GM10847 (cell line): ENCODE results near the gene CEP41.

Source experiments
- POLR2A ChIP-seq: IDR thresholded peaks from 2 replicates; pipeline ENCODE4 v1.6.1; 2011; ENCODE audit not compliant: insufficient read length; ENCODE audit errors: extremely low read depth

Gene CEP41

DNA sequence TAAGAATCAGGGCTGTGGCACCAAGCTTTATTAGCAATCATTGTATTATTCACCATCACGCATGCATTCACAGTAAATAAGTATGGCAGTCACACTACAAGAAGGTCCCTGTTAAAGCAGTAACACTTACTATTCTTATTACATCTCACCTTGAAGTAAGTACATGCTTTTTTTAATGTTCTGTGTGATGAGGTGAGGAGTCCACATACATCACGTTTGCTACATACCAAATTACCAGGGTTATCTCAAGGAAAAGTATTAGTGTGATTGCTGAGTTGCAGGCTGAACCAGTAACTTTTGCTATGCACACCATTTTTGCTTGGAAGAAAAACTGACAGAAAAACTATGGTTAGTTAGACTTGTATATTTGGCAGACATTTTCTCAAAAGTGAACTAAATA lies 35.8 kb downstream of the CEP41 start:
- no peak for TF ChIP-seq POLR2A

DNA sequence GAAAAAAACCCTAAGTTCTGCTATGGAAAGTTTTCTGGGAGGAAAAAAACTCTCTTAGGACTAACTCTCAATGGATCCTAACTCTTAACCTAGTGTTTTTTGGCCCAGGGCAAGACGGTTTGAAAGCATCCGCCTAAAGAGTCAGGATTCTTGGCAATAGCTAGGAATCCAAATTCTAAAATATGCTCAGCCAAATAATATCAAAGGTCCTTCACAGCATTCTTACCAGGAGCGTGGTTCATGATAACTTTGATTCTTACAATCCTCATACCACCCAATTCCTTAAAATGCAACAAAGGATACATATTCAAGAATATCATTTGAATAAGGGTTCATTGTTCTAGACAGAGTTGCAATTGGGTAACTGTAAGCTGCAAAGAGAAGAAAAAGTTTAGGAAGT lies 39.2 kb downstream of the CEP41 start:
- TF ChIP-seq POLR2A, result no peak

DNA sequence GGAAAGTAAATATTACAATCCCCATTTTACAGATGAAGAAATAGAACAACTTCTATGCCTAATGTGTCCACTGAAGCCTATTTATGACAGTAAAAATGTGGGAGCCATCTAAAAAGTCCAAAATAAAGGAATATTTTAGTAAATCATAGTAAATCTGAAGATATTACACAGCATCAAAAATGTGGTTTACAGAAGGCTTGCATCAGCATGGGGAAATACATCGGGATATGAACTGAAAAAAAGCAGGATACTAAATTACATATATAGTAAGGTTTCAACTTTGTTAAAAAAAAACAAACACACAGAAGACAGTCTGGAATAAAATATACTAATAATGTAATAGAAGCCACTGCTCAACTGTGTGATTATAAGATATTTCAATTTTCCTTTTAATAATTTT lies 39.7 kb downstream of the CEP41 start:
- no peak for TF ChIP-seq POLR2A

DNA sequence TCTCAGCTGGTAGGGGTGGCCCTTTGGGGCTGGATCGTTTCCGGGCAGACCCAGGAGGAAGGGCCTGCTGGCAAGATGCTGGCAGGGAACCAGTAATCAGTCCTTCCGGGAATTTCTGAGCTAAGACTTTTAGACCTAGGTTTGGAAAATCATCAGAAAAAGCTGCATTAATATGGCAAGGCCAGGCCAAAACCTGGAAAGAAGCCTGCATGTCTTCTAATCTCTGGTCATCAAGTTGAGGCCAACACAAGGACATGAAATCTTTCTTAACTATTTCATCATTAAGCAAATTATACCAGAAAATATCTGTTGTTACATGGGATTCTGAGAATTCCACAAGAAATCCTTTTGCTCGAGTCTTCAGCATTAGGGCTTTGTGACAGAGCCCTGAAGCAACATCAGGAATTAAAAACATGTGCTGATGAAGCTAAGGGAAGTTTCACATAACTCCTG lies 40.7 kb downstream of the CEP41 start:
- TF ChIP-seq POLR2A, result no peak

DNA sequence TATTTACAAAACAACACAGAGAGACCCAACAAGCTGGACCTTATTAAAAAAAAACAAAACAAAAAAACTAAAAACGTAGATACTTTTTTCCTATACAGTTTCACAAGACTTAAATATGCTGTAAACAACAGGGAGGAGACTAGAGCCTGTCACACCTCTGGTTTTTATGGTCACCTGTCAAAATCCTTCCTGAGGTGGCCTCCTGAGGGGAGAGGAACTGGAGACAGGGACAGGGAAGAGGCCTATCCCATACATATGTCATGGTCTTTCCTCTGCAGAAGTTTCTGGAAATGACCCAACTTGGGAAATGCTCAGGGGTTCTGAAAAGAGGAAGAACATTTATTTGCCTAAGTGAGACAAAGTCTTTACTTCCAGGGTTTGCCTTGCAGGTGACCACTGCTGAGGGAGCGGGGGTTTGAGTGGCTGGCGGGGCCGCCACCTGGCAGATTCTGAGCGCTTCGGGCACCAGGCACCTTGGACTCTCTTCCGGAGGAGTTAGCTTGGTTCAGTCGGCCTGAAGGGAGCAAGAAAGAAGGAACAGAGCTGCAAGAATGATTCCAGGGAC lies 42.2 kb downstream of the CEP41 start:
- TF ChIP-seq POLR2A, result no peak

DNA sequence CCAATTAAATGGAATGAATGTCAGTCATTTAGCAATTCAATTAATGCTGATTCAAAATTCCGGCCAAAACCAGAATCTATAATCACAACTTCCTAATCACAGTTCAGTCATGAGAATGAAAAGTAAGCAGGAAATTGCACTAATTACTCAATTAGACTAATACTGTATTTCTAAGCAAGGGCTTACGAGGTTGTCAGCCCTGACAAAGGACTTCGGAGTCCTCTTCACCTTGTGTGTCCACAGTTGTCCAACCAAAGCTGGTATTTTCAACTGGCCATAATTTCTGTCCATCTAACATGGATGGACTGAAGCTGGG lies 43.1 kb downstream of the CEP41 start:
- no peak for TF ChIP-seq POLR2A

DNA sequence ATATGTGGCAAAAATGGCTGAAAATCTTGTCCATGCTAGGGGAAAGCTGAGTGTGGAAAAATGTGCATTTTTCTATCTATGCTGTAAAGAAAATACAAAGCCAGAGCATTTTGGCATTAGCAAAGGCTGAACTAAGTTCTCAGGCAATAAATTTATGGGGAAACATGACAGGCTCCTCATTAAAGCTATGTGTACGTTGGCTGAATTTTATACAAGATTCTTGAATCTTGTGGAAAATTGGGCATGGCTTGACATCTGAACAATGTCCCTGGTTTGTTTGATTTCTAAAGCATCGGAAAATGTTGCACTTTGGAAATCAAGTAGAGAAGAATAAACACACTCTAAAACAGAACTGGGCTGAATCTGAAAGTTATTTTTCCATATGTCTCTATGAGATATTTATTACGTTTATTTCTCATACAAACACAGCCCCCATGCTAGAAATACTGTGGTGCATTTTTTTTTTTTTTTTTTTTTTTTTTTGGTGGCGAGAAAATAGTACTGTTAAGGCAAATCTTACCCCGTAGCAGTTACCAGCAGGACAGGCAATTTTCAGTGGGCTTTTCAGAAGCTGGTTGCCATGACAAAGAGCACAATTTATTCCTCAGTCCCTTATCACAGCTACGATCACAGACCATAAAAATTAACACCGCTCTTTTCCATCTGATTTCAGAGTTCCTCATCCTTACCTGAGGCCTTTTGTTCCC lies 43.6 kb downstream of the CEP41 start:
- TF ChIP-seq POLR2A, result no peak

DNA sequence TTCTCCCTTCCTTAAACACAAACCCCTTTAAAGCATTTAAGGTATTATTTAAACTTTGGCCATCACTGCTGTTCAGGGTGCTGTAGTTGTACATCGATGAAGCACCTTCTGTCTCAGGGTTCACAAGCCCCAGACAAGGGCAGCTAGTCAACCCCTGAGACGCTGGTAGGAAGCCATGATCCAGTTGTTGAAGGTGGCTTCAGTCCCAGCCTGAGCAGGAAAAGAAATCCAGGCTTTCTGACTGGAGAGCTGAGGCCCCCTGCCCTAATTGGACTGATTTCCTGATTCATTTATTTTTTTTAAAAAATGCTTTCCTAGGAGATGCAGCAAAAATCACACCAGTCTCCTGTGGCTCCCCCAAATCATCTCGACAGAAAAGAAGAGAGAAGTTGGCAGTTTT lies 44.7 kb downstream of the CEP41 start:
- TF ChIP-seq POLR2A, result no peak

DNA sequence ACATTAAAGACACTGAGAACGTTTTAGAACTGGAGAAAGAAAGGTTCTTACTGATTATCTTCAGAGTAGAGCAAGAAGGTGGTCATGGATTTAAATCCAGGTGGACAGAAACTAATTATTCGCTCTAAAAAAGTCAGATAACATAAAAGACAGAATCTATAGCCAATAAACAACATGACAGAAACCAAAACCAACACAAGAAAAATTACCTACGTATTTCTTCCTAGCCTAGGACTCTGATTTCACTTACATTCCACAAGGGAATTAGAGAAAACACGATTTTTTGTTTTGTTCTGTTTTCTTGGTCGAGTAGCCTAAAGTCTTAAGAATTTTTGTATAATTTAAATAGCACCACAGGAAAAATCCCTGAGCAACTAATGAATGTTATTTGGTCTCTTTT lies 45.4 kb downstream of the CEP41 start:
- no peak for TF ChIP-seq POLR2A

DNA sequence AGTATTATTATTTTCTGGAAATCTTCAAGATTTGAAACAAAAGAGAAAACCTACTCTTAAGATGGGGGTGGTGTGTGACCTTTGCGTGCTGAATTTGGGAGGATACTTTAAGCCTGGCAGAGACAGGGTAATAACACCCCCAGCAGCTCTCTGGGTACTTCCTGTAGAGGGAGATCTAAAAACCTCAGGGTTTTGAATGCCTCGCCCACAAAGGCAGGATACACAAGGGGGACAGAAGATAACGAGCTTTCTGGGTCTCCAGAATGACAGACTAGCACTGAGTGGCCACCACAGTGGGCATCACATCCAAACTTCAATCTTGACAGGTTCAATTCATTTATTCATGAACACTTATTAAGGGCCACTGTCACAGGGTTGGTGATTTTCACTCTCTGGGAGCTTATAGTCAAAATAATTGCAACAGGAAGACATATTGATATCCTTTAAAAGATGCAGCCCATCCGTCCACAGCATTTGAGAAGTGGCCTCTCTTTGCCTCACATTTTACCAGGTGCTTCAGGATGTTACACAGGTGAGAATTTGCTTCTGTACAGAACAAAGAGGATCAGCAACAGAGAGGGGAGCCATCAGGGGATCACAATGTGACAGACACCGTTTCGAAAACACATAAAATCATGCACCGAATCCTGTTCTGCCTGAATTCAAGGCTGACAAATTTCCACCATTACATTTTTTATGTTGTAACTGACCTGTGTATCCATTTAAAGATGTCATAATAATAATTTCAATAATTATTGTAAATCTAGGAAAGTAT lies 46.2 kb downstream of the CEP41 start:
- no peak for TF ChIP-seq POLR2A

DNA sequence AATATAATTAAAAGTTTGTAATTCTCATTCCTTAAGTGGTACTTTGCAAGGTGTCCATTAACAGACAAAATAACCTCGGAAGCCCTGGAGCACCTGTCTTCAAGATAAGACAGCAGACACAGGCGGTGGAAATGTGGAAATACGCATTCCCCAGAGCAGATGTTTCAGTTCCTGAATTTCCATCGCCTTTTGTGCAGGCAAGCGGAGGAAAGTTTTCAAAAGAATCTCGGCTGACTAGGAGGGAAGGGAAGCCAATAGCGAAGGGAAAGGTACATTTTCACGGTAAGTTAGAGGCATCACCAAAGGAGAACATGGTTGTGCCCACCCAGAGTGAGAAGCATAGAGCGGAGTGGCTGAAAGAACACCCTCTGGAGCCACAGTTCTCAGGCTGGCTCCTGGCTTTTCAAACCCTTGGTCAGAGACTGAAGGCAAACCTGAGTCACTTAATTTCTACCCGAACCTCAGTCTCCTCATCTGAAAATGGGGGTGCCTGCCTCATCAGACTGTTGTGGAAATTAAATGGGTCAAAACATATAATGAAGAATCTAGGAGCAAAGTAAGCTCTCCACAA lies 46.9 kb downstream of the CEP41 start:
- no peak for TF ChIP-seq POLR2A

DNA sequence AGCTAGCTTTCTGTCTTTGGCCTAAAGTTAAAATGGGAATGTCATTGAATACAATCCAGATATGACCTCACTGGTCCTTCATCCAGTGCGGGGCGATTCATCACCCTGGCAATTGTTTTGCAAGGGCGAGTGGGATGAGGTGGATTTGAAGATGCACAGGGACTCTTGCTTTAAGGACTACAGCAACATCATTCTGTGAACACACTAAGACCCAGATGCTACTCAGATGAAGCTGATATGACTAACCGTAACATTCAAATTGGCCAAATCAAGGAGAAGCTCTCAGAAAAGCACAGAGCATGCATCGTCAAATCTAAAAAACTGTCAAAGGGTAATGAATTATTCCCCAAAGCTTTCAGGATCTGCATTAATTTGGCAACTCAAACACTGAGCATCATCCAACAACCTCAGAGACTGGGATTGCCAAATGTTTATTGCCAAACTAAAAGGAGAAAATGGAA lies 47.7 kb downstream of the CEP41 start:
- TF ChIP-seq POLR2A, result no peak

DNA sequence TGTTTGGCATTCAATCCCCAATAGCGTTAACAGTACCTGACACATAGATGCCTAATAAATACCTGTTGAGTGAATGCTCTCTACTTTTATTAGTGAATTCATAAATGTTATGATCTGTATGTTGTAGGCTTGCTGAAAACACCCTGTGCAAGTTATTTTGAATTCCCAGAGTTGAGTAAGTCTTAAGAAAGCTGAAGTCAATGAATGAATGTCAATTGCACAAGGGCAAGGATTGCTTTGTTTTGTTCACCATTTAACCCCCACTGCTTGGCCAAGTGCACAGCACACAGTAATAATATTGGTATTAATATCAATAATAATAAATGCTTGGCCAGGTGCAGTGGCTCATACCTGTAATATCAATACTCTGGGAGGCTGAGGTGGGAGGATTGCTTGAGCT lies 50.3 kb downstream of the CEP41 start:
- TF ChIP-seq POLR2A, result no peak

DNA sequence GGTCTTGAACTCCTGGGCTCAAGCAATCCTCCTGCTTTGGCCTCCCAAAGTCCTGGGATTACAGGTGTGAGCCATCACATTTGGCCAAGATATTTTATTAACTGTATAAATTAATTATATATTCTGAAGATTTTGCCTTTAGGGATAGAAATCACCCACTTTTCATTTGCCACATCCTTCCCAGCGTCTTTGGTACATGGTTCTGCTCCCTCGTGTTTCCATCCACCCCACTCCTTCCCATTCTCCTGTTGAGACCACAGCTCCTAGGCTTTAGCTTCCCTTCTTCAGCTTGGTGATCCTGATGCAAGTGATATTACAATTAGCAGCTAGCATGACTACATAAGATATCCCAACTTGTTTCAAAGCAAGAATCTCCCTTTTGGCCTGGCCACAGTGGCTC lies 52.1 kb downstream of the CEP41 start:
- no peak for TF ChIP-seq POLR2A

DNA sequence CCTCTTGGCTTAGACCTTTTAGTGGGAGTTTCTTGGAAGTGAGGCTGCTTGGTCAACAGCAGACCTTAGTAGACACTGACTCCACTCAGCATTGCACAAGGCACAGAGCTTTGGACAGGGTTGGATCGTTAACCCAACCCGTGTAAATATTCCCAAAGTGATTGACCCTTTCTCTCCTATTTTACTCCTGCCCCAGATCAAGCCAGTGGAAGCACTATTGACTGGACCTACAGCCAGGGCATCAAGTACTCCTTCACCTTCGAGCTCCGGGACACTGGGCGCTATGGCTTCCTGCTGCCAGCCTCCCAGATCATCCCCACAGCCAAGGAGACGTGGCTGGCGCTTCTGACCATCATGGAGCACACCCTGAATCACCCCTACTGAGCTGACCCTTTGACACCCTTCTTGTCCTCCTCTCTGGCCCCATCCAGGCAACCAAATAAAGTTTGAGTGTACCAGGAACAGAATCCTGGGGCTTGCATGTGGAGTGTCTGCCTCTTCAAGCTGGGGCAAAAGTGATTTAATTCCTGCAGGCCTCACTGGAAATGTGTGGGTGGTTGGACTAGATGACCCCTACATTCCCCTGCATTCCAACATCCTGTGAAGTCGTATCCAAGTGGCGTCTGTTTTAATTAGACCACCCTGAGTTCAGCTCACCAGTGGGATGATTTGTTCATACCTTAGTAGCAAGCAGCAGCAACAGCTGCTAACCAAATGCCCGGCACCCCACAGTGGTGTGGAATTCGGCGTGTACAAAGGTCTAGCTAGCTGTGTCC lies 53.0 kb downstream of the CEP41 start:
- TF ChIP-seq POLR2A, result no peak
